GM12874 (cell line): ENCODE measurements around the gene WDR1.

Experiments used
- TF ChIP-seq, protein P1 (sequence below): IDR thresholded peaks from 2 replicates; pipeline ENCODE4 v1.5.1; 2011; ENCODE audit warnings: low read depth, mild to moderate bottlenecking, control low read depth, low read length, moderate library complexity; ENCODE audit not compliant: insufficient read depth

Gene WDR1

DNA sequence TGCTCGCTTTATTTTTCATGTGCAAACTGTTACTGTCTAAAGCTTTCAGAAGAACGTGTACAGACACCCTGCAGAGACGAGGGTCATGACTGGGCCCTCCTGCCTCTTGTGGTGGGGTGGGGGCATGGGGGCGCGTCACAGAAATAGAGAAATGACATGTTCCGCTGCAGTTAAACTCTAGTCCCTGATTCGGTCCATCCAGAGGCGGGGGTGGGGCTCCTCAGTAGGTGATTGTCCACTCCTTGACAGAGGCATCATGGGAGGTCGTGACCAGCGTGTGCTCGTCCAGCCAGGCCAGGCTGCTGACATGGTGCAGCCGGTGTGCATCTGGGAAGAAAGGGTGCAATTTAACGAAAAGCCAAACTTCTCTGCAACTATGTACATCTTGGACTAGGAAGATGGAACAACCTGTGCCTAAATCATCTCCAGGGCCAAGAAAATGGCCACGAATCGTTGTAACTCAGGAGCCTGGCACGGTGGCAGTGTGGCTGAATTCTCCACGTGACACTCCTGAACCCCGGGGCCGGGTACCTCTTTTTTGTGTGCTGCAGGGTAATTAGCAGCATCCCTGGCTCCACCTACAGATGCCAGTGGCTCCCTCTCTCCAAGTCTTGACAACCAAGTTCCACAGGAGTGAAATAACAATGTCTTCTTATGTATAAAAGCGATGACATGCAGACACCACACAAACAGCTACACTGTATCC, 41.3 kb downstream of the WDR1 start:
- TF ChIP-seq, protein P1, sequence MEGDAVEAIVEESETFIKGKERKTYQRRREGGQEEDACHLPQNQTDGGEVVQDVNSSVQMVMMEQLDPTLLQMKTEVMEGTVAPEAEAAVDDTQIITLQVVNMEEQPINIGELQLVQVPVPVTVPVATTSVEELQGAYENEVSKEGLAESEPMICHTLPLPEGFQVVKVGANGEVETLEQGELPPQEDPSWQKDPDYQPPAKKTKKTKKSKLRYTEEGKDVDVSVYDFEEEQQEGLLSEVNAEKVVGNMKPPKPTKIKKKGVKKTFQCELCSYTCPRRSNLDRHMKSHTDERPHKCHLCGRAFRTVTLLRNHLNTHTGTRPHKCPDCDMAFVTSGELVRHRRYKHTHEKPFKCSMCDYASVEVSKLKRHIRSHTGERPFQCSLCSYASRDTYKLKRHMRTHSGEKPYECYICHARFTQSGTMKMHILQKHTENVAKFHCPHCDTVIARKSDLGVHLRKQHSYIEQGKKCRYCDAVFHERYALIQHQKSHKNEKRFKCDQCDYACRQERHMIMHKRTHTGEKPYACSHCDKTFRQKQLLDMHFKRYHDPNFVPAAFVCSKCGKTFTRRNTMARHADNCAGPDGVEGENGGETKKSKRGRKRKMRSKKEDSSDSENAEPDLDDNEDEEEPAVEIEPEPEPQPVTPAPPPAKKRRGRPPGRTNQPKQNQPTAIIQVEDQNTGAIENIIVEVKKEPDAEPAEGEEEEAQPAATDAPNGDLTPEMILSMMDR: no peak

DNA sequence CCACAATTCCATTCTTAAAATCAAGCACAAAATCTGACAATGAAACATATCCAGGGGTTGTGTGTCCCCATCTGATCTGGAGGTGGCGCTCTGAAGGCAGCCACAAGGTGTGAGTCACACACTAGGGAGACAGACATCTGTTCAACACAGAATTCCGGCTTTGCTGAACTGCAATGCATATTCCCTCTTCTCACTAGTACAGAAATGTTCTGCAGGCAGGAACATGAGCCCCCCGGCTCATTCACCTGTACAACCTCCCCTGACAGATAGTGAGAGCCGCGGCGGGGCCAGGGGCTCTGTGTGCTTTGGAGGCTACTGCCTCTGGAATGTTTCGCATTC, 41.9 kb downstream of the WDR1 start:
- TF ChIP-seq, protein P1: 0 out of 2 replicates have a peak, but pooled peaks have one; percentile 11

DNA sequence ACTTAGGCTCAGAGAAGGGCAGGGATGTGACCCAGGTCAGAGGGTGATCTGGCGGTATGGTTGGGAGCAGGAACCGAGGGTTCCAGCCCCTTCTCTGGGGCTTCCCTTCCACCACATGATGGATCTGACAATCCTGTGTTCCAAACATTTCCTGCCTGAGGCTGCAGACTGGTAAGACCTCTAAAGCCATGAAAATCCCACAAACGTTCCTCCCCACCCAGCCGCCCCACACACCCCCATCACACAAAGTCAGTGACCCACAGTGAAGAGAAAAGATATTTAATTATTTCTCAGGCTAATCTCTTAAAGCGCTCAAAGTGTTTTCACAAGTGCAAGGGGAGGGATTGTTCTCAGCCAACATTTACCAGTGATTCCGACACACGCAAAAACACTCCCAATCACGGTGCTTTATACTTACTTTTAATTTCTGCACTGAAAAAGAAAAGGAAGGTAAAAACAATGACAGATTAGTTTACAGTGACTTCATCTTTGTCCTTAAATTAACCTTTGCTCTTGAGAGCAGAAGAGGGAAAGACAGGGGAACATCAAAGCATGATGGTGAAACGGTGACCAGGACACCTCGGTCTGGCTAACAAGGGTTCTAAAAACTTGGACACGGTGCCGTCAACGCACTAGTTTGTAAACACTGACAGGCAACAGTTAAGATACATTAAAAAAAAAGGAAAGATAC, 42.4 kb downstream of the WDR1 start:
- TF ChIP-seq, protein P1: no peak

DNA sequence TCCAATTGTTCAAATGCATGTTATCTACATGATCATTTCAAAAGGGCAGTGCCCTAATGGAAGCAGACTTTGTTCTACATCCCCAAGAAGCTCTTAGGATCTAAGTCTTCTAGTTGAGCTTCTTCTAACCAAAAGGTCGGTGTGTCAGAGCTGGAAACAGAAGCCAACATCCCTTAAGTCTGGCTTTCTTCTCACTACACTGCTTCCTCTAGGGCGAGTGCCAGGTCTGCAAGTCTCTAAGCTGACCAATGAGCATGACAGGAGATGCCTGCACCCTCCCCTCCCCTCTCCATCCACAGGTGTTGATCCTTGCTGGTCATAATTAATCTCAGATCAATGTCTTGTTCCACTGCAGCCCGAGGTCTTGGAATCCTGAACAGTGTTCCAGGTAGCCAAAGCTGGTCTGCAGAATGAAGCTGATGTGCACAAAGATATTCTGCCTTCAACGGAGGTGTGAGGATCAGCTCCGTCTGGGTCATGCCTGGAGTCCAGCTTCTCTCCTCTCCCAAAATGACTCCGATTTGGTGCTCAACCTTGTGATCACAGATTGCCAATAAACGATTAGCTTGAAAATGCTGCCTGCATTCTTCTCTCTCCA, 44.1 kb downstream of the WDR1 start:
- TF ChIP-seq, protein P1: no peak

DNA sequence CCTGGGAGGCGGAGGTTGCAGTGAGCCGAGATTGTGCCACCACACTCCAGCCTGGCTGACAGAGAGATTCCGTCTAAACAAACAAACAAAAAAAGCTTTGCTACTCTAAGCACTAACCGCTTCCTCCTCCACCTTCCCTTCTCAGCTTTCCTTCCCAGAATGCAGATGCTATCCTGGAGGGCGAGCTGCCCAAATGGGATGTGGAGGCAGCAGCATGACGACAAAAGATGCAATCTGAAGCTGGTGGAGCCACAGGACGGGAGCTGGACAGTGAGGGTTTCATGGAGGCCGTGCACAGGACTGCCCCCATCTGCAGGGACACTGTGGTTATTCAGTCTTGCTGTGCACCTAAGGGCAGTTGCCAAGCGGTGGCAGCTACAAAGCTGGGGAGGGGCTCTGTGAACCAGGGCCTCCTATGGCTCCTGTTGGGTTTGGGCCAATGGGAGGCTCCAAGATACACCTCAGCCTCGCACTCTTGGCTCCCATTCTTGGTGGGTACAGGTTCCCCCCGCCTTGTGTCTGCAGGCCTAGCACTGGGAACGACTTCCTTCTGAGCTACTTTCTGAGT, 47.4 kb downstream of the WDR1 start:
- TF ChIP-seq, protein P1: no peak

DNA sequence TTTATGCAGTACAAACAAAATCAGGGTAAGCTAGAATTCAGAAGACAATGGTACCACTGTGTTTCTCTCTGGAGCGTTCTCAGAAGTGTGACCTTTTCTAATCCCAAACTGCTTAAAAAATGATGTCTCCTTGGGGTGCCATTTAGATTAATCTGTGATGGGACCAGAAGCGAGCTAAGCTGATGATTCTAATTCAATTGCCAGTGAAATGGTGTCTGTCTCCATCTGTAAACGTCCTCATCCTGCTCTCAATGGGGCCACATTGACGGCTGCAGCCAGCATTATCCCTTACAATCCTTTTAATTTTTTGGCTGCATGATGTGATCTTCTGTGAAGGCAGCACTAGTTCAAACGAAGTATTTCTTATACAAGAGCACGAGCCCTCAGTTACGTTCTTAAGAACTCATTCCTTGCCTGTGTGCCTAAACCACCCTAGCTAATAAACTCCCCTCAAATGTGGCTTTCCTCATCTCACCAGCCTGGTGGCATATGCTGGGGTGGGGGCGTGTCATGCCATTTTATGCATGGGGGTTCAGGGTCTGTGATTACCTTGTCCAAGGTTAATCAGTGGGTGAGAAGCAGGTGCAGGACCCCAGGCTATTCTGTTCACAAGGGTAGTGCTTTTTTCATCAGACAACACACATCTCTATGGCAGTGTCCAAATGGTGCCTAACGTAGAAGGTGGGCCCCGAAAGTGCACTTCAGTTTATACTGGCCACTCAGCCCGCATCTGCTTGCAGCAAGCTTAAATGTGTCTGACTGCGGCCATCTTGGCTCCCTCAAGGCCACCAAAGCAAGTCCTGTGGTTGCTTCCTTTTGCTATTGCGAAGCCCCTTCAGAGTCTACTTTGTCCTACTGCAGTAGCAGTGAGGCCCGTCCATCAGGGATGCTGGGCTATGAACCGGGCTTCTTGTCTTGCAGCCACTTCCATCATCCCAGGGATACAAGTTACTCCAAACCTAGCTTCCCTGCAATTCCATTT, 49.6 kb downstream of the WDR1 start:
- TF ChIP-seq, protein P1: no peak
